PC-3 (cell line): ENCODE data around the gene TMOD2.

ENCODE experiments used
- EZH2 ChIP-seq: fragments of 300-600 bp; sonication (generic); IDR thresholded peaks from one replicate; pipeline ENCODE4 v1.6.1; 2017; ENCODE audit warnings: antibody characterized with exemption, mild to moderate bottlenecking, low read length; ENCODE audit not compliant: unreplicated experiment
- EZH2phosphoT487 ChIP-seq: fragments of 300-600 bp; sonication (generic); IDR thresholded peaks from 2 replicates; pipeline ENCODE4 v1.6.1; 2018; ENCODE audit warnings: mild to moderate bottlenecking, antibody characterized with exemption, low read length, borderline replicate concordance
- TF ChIP-seq, protein P1 (sequence below): fragments of 300-600 bp; sonication (generic); conservative IDR thresholded peaks from 2 replicates; pipeline ENCODE4 v1.5.1; 2017; ENCODE audit warnings: antibody characterized with exemption, low read depth, mild to moderate bottlenecking, low read length

DNA sequence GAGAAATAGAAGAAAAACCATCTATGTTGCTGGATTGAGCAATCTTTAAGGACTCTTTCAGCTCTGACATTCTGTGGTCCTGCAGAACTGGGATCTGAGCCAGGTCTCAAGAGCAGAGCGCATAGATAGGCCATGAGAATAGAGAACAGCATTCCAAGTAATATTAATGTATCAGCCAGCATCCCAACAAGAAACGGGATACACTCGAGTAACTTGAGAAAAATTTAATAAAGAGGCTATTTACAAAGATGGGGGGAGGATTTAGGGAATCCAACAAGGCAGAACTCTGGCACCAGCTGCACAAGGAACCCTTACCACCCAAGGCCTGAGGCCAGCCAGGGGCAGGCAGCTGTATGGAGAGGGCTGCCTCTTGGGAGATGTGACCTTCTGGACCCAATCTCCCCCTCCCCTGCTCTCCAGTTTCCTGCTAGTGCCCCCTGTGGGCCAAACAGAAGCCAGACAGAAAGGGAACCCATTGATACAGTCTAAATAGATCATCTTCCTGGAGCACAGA is 8.2 kb downstream of the TMOD2 start:
- TF ChIP-seq, protein P1, sequence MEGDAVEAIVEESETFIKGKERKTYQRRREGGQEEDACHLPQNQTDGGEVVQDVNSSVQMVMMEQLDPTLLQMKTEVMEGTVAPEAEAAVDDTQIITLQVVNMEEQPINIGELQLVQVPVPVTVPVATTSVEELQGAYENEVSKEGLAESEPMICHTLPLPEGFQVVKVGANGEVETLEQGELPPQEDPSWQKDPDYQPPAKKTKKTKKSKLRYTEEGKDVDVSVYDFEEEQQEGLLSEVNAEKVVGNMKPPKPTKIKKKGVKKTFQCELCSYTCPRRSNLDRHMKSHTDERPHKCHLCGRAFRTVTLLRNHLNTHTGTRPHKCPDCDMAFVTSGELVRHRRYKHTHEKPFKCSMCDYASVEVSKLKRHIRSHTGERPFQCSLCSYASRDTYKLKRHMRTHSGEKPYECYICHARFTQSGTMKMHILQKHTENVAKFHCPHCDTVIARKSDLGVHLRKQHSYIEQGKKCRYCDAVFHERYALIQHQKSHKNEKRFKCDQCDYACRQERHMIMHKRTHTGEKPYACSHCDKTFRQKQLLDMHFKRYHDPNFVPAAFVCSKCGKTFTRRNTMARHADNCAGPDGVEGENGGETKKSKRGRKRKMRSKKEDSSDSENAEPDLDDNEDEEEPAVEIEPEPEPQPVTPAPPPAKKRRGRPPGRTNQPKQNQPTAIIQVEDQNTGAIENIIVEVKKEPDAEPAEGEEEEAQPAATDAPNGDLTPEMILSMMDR: no peak; the same call in 1 of the 2 replicates
- no peak for TF ChIP-seq EZH2phosphoT487
- no peak for TF ChIP-seq EZH2
